ENCODE measurements around the gene AASS. TPM values are rescaled to one million over a fixed set of nuclear protein-coding genes. Genes with fewer than 3 reads are reported as not detected.

The AASS gene
- total RNA-seq, 4 donors from 2014 or later, result 5.5 to 42.7 (median 20.1) TPM

- Histone ChIP-seq H3K9me3 (no peaks in the 10 kb centered on the region), H3K27me3 (no peaks in the 10 kb centered on the region), H3K4me3 (no peak overlapping the region), H3K27ac (no peak overlapping the region), H3K4me1 (no peaks in the 10 kb centered on the region), H3K36me3 (peaks cover 0 to 5% (median 0%) of the 10 kb centered on the region in 3 donors)
- DNase-seq, result no peak
- intact Hi-C loops (cut with DNase I), result no loop called here
- TF ChIP-seq, protein P1, sequence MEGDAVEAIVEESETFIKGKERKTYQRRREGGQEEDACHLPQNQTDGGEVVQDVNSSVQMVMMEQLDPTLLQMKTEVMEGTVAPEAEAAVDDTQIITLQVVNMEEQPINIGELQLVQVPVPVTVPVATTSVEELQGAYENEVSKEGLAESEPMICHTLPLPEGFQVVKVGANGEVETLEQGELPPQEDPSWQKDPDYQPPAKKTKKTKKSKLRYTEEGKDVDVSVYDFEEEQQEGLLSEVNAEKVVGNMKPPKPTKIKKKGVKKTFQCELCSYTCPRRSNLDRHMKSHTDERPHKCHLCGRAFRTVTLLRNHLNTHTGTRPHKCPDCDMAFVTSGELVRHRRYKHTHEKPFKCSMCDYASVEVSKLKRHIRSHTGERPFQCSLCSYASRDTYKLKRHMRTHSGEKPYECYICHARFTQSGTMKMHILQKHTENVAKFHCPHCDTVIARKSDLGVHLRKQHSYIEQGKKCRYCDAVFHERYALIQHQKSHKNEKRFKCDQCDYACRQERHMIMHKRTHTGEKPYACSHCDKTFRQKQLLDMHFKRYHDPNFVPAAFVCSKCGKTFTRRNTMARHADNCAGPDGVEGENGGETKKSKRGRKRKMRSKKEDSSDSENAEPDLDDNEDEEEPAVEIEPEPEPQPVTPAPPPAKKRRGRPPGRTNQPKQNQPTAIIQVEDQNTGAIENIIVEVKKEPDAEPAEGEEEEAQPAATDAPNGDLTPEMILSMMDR (IDR thresholded peaks at IDR 0.05), result no peak
- TF ChIP-seq POLR2A (IDR thresholded peaks at IDR 0.05), result no peak
- 51 to 54% methylated on average over 3 of the region's 3 CpGs for WGBS, 2 donors
These were observed 75.0 kb downstream of the AASS start for GRCh38 chr7:122068999-122069398.

DNA sequence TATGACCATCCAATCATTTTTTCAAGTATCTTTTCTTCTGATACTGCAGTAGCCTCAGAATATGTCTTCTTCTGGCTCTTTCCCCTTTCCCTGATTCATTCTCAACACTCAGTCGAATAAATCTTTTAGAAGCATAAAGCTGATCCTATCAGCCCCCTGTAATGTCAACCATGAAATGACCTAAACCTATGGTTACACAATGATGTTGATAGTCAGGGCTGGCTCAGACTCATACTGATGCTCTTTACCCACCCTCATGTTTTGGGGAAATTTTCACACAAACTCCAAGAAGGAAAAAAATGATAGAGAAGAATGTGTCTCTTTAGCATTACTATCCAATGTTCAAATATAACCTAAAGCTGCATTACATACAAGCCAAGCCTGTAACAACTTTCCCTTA lies 76.0 kb downstream of the AASS start:
- DNase-seq, result no peak
- no peaks in the 10 kb centered on the region for H3K36me3 ChIP-seq
- no peaks in the 10 kb centered on the region for H3K9me3 ChIP-seq
- no peaks in the 10 kb centered on the region for H3K4me1 ChIP-seq
- TF ChIP-seq POLR2A (IDR thresholded peaks at IDR 0.05), result no peak
- TF ChIP-seq, protein P1 (IDR thresholded peaks at IDR 0.05), result no peak
- no peak overlapping the region for H3K27ac ChIP-seq
- WGBS, 2 donors, result 60 to 78% methylated on average over 1 of the region's 1 CpG
- intact Hi-C loops (cut with DNase I), result no loop called here
- no peaks in the 10 kb centered on the region for H3K27me3 ChIP-seq
- no peak overlapping the region for H3K4me3 ChIP-seq

DNA sequence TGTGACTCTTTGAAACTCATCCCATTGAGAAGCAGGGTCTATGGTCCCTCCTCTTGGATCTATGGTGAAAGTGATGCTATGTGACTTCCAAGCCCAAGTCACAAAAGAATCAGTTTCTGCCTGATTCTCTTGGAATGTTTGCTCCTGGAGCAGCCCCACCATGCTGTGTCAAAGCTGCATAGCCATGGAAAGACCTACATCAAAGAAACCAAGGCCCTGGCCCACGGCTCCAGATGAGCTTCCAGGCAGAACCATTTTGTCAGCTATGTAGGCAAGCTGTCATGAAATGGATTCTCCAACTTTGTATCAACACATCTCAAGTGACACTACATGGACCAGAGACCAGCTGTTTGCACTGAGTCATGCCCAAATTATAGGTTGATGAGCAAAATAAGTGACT lies 77.0 kb downstream of the AASS start:
- Histone ChIP-seq H3K9me3 (no peaks in the 10 kb centered on the region), H3K36me3 (no peaks in the 10 kb centered on the region), H3K27me3 (no peaks in the 10 kb centered on the region), H3K27ac (no peak overlapping the region), H3K4me3 (no peak overlapping the region), H3K4me1 (no peaks in the 10 kb centered on the region)
- intact Hi-C loops (cut with DNase I), result no loop called here
- WGBS, 2 donors, result 83% methylated on average over 1 of the region's 1 CpG; no CpG with 5 or more reads in 1 of the 2 donors
- no peak for TF ChIP-seq POLR2A (IDR thresholded peaks at IDR 0.05)
- TF ChIP-seq, protein P1 (IDR thresholded peaks at IDR 0.05), result no peak
- DNase-seq, result no peak

GRCh38 chr7:122064971-122065370 lies 79.1 kb downstream of the AASS start:
- no peak overlapping the region for H3K27ac ChIP-seq
- 74 to 75% methylated on average over 4 of the region's 4 CpGs for WGBS, 2 donors
- H3K27me3 ChIP-seq, result no peaks in the 10 kb centered on the region
- intact Hi-C loops (cut with DNase I), result no loop called here
- no peak for DNase-seq
- peaks cover 0 to 10% (median 0%) of the 10 kb centered on the region in 3 donors for H3K36me3 ChIP-seq
- no peaks in the 10 kb centered on the region for H3K9me3 ChIP-seq
- TF ChIP-seq, protein P1 (IDR thresholded peaks at IDR 0.05), result no peak
- TF ChIP-seq POLR2A (IDR thresholded peaks at IDR 0.05), result no peak
- H3K4me3 ChIP-seq, result no peak overlapping the region
- no peaks in the 10 kb centered on the region for H3K4me1 ChIP-seq

DNA sequence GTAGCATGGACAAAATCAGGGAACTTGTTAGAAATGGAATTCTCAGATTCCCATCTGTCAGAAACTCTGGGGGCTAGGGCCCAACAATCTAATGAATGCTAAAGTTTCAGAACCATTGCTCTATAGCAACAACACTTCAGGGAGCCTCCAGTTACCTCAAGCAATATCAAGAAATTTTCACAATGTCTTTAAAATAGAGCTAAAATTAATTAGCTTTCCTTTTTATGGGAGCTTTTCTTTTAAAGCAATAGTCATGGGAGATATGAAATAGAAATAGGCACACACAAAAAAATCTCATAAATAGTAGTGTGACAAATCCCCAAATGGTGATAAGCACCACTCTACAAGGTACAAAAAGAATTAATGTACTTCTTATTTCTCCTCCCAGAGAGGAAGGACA lies 80.9 kb downstream of the AASS start:
- H3K36me3 ChIP-seq, result peaks cover 0 to 17% (median 0%) of the 10 kb centered on the region in 3 donors
- H3K9me3 ChIP-seq, result no peaks in the 10 kb centered on the region
- H3K4me1 ChIP-seq, result no peaks in the 10 kb centered on the region
- no peak overlapping the region for H3K27ac ChIP-seq
- DNase-seq, result no peak
- H3K4me3 ChIP-seq, result no peak overlapping the region
- no peaks in the 10 kb centered on the region for H3K27me3 ChIP-seq
- TF ChIP-seq POLR2A (IDR thresholded peaks at IDR 0.05), result no peak
- TF ChIP-seq, protein P1 (IDR thresholded peaks at IDR 0.05), result no peak
- intact Hi-C loops (cut with DNase I), result no loop called here
